PC-3 (cell line): ENCODE results near the gene CA10. TPM values are rescaled to one million over a fixed set of nuclear protein-coding genes. Genes with fewer than 3 reads are reported as not detected.

Experiments used
- ATAC-seq: fragments of 200-7000 bp; cut with Tn5 transposase; 2 replicates; pipeline ENCODE4 v1.9.1; 2020; ENCODE audit warnings: mild to moderate bottlenecking, moderate library complexity
- BruUV-seq: library from RNA; stranded (reverse); fragments of 400-500 nt; replicated peaks from 2 replicates; lab custom pipeline; 2021; lab: Mats Ljungman, UMichigan
- CTCF ChIA-PET: fragments of 300-600 bp; sonication (Branson Sonifier 250); formaldehyde crosslinking; loops from one replicate; lab custom pipeline; 2022; ENCODE audit warnings: antibody characterized with exemption; lab: Charles Lee
- POLR2A ChIA-PET: fragments of 300-600 bp; sonication (Branson Sonifier 250); formaldehyde crosslinking; loops from one replicate; lab custom pipeline; 2022; ENCODE audit warnings: antibody characterized with exemption; ENCODE audit not compliant: unreplicated experiment; lab: Charles Lee
- DNase-seq: peaks from one replicate; pipeline ENCODE4 v3.0.0-alpha.2; 2015
- H2AFZ ChIP-seq: fragments of 300-600 bp; sonication (generic); 2 replicates; pipeline ENCODE4 v1.6.0; 2016; ENCODE audit warnings: antibody characterized with exemption, low read length
- H3F3A ChIP-seq: fragments of 300-600 bp; sonication (generic); one replicate; pipeline ENCODE4 v1.6.0; 2017; ENCODE audit warnings: antibody characterized with exemption, low read length, control low read depth, mild to moderate bottlenecking; ENCODE audit not compliant: unreplicated experiment
- H3K27ac ChIP-seq: fragments of 300-600 bp; sonication (generic); 2 replicates; pipeline ENCODE4 v1.5.1; 2016; ENCODE audit warnings: mild to moderate bottlenecking, low read length
- H3K27me3 ChIP-seq: fragments of 300-600 bp; sonication (generic); 2 replicates; pipeline ENCODE4 v1.6.1; 2016; ENCODE audit warnings: low read length, mixed read lengths
- H3K36me3 ChIP-seq: fragments of 300-600 bp; sonication (generic); 2 replicates; pipeline ENCODE4 v1.6.1; 2016; ENCODE audit warnings: low read depth, mixed run types, low read length, mixed read lengths
- H3K4me1 ChIP-seq: fragments of 300-600 bp; sonication (generic); 2 replicates; pipeline ENCODE4 v1.5.1; 2016; ENCODE audit warnings: low read length; ENCODE audit not compliant: insufficient read depth
- H3K4me2 ChIP-seq: fragments of 300-600 bp; sonication (generic); 2 replicates; pipeline ENCODE4 v1.6.0; 2016; ENCODE audit warnings: low read length
- H3K4me3 ChIP-seq: fragments of 300-600 bp; sonication (generic); 2 replicates; pipeline ENCODE4 v1.5.1; 2016; ENCODE audit warnings: mild to moderate bottlenecking, low read length, mixed read lengths
- H3K79me2 ChIP-seq: fragments of 300-600 bp; sonication (generic); 2 replicates; pipeline ENCODE4 v1.6.1; 2017; ENCODE audit warnings: low read length, mixed read lengths
- H3K9ac ChIP-seq: fragments of 300-600 bp; sonication (generic); 2 replicates; pipeline ENCODE4 v1.6.0; 2016; ENCODE audit warnings: mild to moderate bottlenecking, low read length
- H3K9me2 ChIP-seq: fragments of 300-600 bp; sonication (generic); replicated peaks from 2 replicates; pipeline ENCODE4 v1.6.1; 2016; ENCODE audit warnings: mixed run types, low read length, mixed read lengths
- H3K9me3 ChIP-seq: fragments of 300-600 bp; sonication (generic); 2 replicates; pipeline ENCODE4 v1.6.1; 2016; ENCODE audit warnings: low read length, mixed read lengths
- H4K20me1 ChIP-seq: fragments of 300-600 bp; sonication (generic); 2 replicates; pipeline ENCODE4 v1.6.1; 2016; ENCODE audit warnings: low read length, mixed read lengths
- CTCF ChIP-seq: fragments of 300-600 bp; sonication (generic); conservative IDR thresholded peaks from 2 replicates; pipeline ENCODE4 v1.5.1; 2017; ENCODE audit warnings: antibody characterized with exemption, low read depth, mild to moderate bottlenecking, low read length
- EZH2 ChIP-seq: fragments of 300-600 bp; sonication (generic); IDR thresholded peaks from one replicate; pipeline ENCODE4 v1.6.1; 2017; ENCODE audit warnings: antibody characterized with exemption, mild to moderate bottlenecking, low read length; ENCODE audit not compliant: unreplicated experiment
- EZH2phosphoT487 ChIP-seq: fragments of 300-600 bp; sonication (generic); IDR thresholded peaks from 2 replicates; pipeline ENCODE4 v1.6.1; 2018; ENCODE audit warnings: mild to moderate bottlenecking, antibody characterized with exemption, low read length, borderline replicate concordance
- intact Hi-C: fragments of 100-400 bp; cut with micrococcal nuclease; formaldehyde crosslinking; loops from 2 replicates; pipeline ENCODE4 v1.9.0; 2023
- total RNA-seq: library from RNA; depleted of rRNA; stranded (reverse); fragments of >200 nt; gene quantifications from 2 replicates; pipeline ENCODE4 v1.2.3, GENCODE V29; 2014

CA10 gene
- total RNA-seq, 1 experiment from 2014 or later: not detected

GRCh38 chr17:52027620-52028295 is 130.8 kb downstream of the CA10 start:
- H3K4me2 ChIP-seq: peak overlapping the region; percentile 27
- H3K9ac ChIP-seq: no peak overlapping the region

GRCh38 chr17:52027081-52027480 is 131.4 kb downstream of the CA10 start:
- H3K27ac ChIP-seq: peak overlapping the region; percentile 62

More at GRCh38 chr17:52027620-52028295, 130.8 kb downstream of the CA10 start:
- Histone ChIP-seq H3K9me2 (no peaks in the 10 kb centered on the region), H3K36me3 (no peaks in the 10 kb centered on the region), H3K27ac (peak overlapping the region; percentile 62), H3F3A (no peaks in the 10 kb centered on the region), H2AFZ (no peak overlapping the region), H3K27me3 (no peaks in the 10 kb centered on the region), H3K4me3 (no peak overlapping the region), H3K4me1 (peaks cover 14% of the 10 kb centered on the region), H3K9me3 (no peaks in the 10 kb centered on the region; the same call in 1 of the 2 replicates), H3K79me2 (no peaks in the 10 kb centered on the region), H4K20me1 (no peaks in the 10 kb centered on the region)
- intact Hi-C loops: no loop called here
- no peak; the same call in 1 of the 2 replicates for ATAC-seq
- ChIA-PET CTCF (no interaction called here), POLR2A (no interaction called here)
- BruUV-seq: no TSS peak
- DNase-seq: peak; percentile 81
- TF ChIP-seq CTCF: no peak
- TF ChIP-seq EZH2phosphoT487: no peak
- no peak for TF ChIP-seq EZH2

More at GRCh38 chr17:52027081-52027480, 131.4 kb downstream of the CA10 start:
- Histone ChIP-seq H3K4me3 (no peak overlapping the region), H3K9me2 (no peaks in the 10 kb centered on the region), H3K27me3 (no peaks in the 10 kb centered on the region), H3K79me2 (no peaks in the 10 kb centered on the region), H4K20me1 (no peaks in the 10 kb centered on the region), H3F3A (no peaks in the 10 kb centered on the region), H3K9ac (no peak overlapping the region), H3K4me2 (peak overlapping the region; percentile 27), H2AFZ (no peak overlapping the region), H3K9me3 (0 out of 2 replicates have a peak, but pooled peaks cover 3% of the 10 kb centered on the region), H3K36me3 (no peaks in the 10 kb centered on the region), H3K4me1 (peaks cover 14% of the 10 kb centered on the region)
- ChIA-PET CTCF (no interaction called here), POLR2A (no interaction called here)
- intact Hi-C loops: no loop called here
- no peak for TF ChIP-seq CTCF
- no peak for TF ChIP-seq EZH2phosphoT487
- no peak for TF ChIP-seq EZH2
- peak; percentile 53 for DNase-seq
- no peak for ATAC-seq
- BruUV-seq: no TSS peak
